HepG2 (cell line): ENCODE results near the gene FBXL12. TPM values are rescaled to one million over a fixed set of nuclear protein-coding genes. Genes with fewer than 3 reads are reported as not detected.
A peak's percentile ranks its signal among the peaks of the same experiment; 100 is the strongest.

Experiments used
- BRD4 ChIP-seq: sonication (generic); formaldehyde crosslinking; IDR thresholded peaks from 2 replicates; pipeline ENCODE4 v1.4.0; 2020; ENCODE audit warnings: missing genetic modification reagents
- GATAD1 ChIP-seq: IDR thresholded peaks from 2 replicates; pipeline ENCODE4 v1.6.1; 2016; ENCODE audit warnings: missing genetic modification reagents, missing compliant biosample characterization
- GATAD2A ChIP-seq: IDR thresholded peaks from 2 replicates; pipeline ENCODE4 v1.6.1; 2016
- IKZF4 ChIP-seq: sonication (generic); formaldehyde crosslinking; IDR thresholded peaks from 2 replicates; pipeline ENCODE4 v1.5.1; 2020; ENCODE audit warnings: borderline replicate concordance, mild to moderate bottlenecking, low read depth, missing genetic modification reagents; ENCODE audit errors: not compliant biosample characterization
- MAZ ChIP-seq, 2 experiments: sonication (generic) in 1 of 2; formaldehyde crosslinking in 1 of 2; IDR thresholded peaks; 2 replicates each; pipeline versions ENCODE4 v1.5.0 to v1.6.1; 2012 to 2020; ENCODE audit warnings: low read depth in 2 of 2, mild to moderate bottlenecking in 2 of 2, borderline replicate concordance in 1 of 2, improper control_type of control experiment in 1 of 2, low read length in 1 of 2, missing genetic modification reagents in 1 of 2, moderate library complexity in 1 of 2
- MED13 ChIP-seq: sonication (generic); formaldehyde crosslinking; IDR thresholded peaks from 2 replicates; pipeline ENCODE4 v1.5.0; 2020; ENCODE audit warnings: missing genetic modification reagents
- MIXL1 ChIP-seq: IDR thresholded peaks from 2 replicates; pipeline ENCODE4 v1.6.1; 2016
- NFATC3 ChIP-seq: sonication (generic); formaldehyde crosslinking; IDR thresholded peaks from 2 replicates; pipeline ENCODE4 v1.5.1; 2020; ENCODE audit warnings: mild to moderate bottlenecking, missing genetic modification reagents
- NFYB ChIP-seq: sonication (generic); formaldehyde crosslinking; IDR thresholded peaks from 2 replicates; pipeline ENCODE4 v1.4.0; 2020; ENCODE audit warnings: missing genetic modification reagents
- NR2F1 ChIP-seq, 2 experiments: fragments of 450-650 bp in 1 of 2; formaldehyde crosslinking in 1 of 2; IDR thresholded peaks; 2 replicates each; pipeline versions ENCODE4 v1.5.0 to v1.6.1; 2016 to 2020; ENCODE audit warnings: mild to moderate bottlenecking in 1 of 2, missing compliant biosample characterization in 1 of 2, missing genetic modification reagents in 1 of 2, moderate library complexity in 1 of 2
- ONECUT2 ChIP-seq: sonication (generic); formaldehyde crosslinking; IDR thresholded peaks from 2 replicates; pipeline ENCODE4 v1.4.0; 2020; ENCODE audit warnings: missing genetic modification reagents
- PCBP2 ChIP-seq: fragments of 200-400 bp; formaldehyde crosslinking; optimal IDR thresholded peaks from 2 replicates; pipeline ENCODE3; 2018; ENCODE audit warnings: low read length, low read depth; ENCODE audit not compliant: poor library complexity, severe bottlenecking
- POLR2AphosphoS5 ChIP-seq: IDR thresholded peaks from 2 replicates; pipeline ENCODE4 v1.6.1; 2012; ENCODE audit warnings: low read depth, low read length
- PTBP1 ChIP-seq: fragments of 200-400 bp; formaldehyde crosslinking; IDR thresholded peaks from 2 replicates; pipeline ENCODE4 v1.6.1; 2018; ENCODE audit warnings: low read length, low read depth; ENCODE audit not compliant: poor library complexity, severe bottlenecking
- TARDBP ChIP-seq: sonication (generic); formaldehyde crosslinking; IDR thresholded peaks from 2 replicates; pipeline ENCODE4 v1.8.0; 2022; ENCODE audit warnings: mild to moderate bottlenecking, missing genetic modification reagents
- TEAD3 ChIP-seq: optimal IDR thresholded peaks from 2 replicates; pipeline ENCODE3; 2016; ENCODE audit warnings: borderline replicate concordance
- YY1 ChIP-seq: IDR thresholded peaks from 2 replicates; pipeline ENCODE4 v1.6.1; 2011; ENCODE audit warnings: low read length, low read depth, moderate library complexity, mild to moderate bottlenecking; ENCODE audit not compliant: insufficient read depth, insufficient replicate concordance
- ZIK1 ChIP-seq: sonication (generic); formaldehyde crosslinking; IDR thresholded peaks from 2 replicates; pipeline ENCODE4 v1.5.0; 2020; ENCODE audit warnings: mild to moderate bottlenecking, low read depth, missing genetic modification reagents, borderline replicate concordance
- ZNF235 ChIP-seq: sonication (generic); formaldehyde crosslinking; IDR thresholded peaks from 2 replicates; pipeline ENCODE4 v1.8.1; 2023; ENCODE audit warnings: mild to moderate bottlenecking, missing genetic modification reagents, borderline replicate concordance
- ZNF3 ChIP-seq: IDR thresholded peaks from 2 replicates; pipeline ENCODE4 v1.7.0; 2017; ENCODE audit warnings: inconsistent platforms
- ZNF333 ChIP-seq: sonication (generic); formaldehyde crosslinking; IDR thresholded peaks from 2 replicates; pipeline ENCODE4 v1.4.0; 2020; ENCODE audit warnings: mild to moderate bottlenecking, missing genetic modification reagents, borderline replicate concordance
- ZNF550 ChIP-seq: sonication (generic); formaldehyde crosslinking; IDR thresholded peaks from 2 replicates; pipeline ENCODE4 v1.4.0; 2020; ENCODE audit warnings: mild to moderate bottlenecking, missing genetic modification reagents, borderline replicate concordance
- ZNF607 ChIP-seq: sonication (generic); formaldehyde crosslinking; IDR thresholded peaks from 2 replicates; pipeline ENCODE4 v1.5.1; 2020; ENCODE audit warnings: missing genetic modification reagents, mild to moderate bottlenecking, borderline replicate concordance
- ZNF703 ChIP-seq: sonication (generic); formaldehyde crosslinking; IDR thresholded peaks from 2 replicates; pipeline ENCODE4 v1.5.1; 2020; ENCODE audit warnings: missing genetic modification reagents, mild to moderate bottlenecking, moderate library complexity, borderline replicate concordance
- ZNF713 ChIP-seq: sonication (generic); formaldehyde crosslinking; IDR thresholded peaks from 2 replicates; pipeline ENCODE4 v1.4.0; 2020; ENCODE audit warnings: mild to moderate bottlenecking, missing genetic modification reagents
- ZNF788 ChIP-seq: sonication (generic); formaldehyde crosslinking; IDR thresholded peaks from 2 replicates; pipeline ENCODE4 v1.5.0; 2020; ENCODE audit warnings: mild to moderate bottlenecking, missing genetic modification reagents, borderline replicate concordance
- ZNF850 ChIP-seq: sonication (generic); formaldehyde crosslinking; conservative IDR thresholded peaks from 2 replicates; pipeline ENCODE4 v1.9.0; 2021; ENCODE audit warnings: mild to moderate bottlenecking, missing genetic modification reagents
- polyA plus RNA-seq, 8 experiments: library from polyadenylated mRNA; depleted of rRNA in 3 of 8; stranded (reverse) in 7 of 8; unstranded in 1 of 8; fragments of >200 nt; fragmentation: Illumina TruSeq in 4 of 8; extraction: Trizol in 4 of 8; gene quantifications; 2 replicates each; pipeline versions ENCODE4 v1.2.1 to v1.2.3, GENCODE V29; 2011 to 2016; ENCODE audit warnings: low read depth in 4 of 8, missing spikeins in 1 of 8, mixed read lengths in 1 of 8; ENCODE audit not compliant: insufficient read depth in 1 of 8
- total RNA-seq, 5 experiments: library from RNA; depleted of rRNA; stranded (reverse); fragments of >200 nt; fragmentation: Illumina TruSeq; extraction: Trizol; gene quantifications; 2 replicates each; pipeline ENCODE4 v1.2.3, GENCODE V29; 2016; ENCODE audit warnings: low read depth in 1 of 5
- TF ChIP-seq, protein P1 (sequence below): conservative IDR thresholded peaks from 2 replicates; pipeline ENCODE4 v1.6.1; 2018; ENCODE audit warnings: missing genetic modification reagents
- TF ChIP-seq, protein P2 (sequence below): sonication (generic); formaldehyde crosslinking; IDR thresholded peaks from 2 replicates; pipeline ENCODE4 v1.5.0; 2020; ENCODE audit warnings: missing genetic modification reagents

The FBXL12 gene
- total and polyA plus RNA-seq, 2 of the 13 experiments (the other 11 are each of a cell fraction or from before 2014, with no cell fraction given) = 20.4 to 23.1 TPM

DNA sequence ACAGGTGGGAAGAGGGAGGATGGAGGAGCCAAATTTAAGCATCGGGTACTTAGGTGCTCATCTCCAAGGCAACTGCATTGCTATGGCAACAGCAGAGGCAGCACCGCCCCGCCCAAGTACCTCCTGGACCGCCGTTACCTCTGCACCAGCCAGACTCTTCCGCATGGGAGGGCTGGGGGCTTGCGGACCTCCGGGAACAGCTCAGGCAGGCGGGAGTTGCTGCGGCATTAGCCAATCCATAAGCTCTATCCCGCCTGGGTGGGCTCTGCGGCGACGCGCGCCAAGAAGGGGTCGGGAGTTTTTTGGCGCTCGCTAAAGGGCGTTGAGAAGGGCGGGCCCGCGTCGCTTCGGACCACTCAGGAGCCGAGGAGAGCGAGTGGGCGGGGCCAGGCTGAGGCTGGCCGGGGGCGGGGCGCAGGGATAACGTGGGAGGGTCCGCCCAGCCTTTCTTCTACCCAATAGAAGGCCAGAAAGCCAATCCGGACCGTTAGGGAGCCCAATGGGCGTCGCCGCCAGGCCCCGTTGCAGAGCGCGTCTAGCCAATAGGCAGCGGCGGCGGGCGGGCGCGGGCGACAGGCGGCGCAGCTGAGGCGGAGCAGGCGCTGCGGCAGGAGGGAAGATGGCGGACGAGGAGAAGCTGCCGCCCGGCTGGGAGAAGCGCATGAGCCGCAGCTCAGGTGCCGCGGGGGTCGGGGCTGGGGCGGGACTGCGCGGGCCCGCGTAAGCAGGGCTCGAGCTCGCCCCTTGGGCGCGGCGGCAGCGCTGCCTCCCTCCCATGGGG is 16.0 kb upstream of the FBXL12 start, which contains the start of gene PIN1 (continued):
- TF ChIP-seq IKZF4 (CRISPR knock-in tag) = no peak
- TF ChIP-seq TARDBP = no peak
- no peak for TF ChIP-seq ZNF550 (CRISPR knock-in tag)
- no peak for TF ChIP-seq ZNF703 (CRISPR knock-in tag)
- no peak for TF ChIP-seq ONECUT2 (CRISPR knock-in tag)
- TF ChIP-seq POLR2AphosphoS5 = 0 out of 2 replicates have a peak, but pooled peaks have one; percentile 31
- no peak for TF ChIP-seq ZNF607 (CRISPR knock-in tag)
- TF ChIP-seq ZNF850 (CRISPR knock-in tag) = no peak
- TF ChIP-seq ZNF713 (CRISPR knock-in tag) = no peak
- TF ChIP-seq NFATC3 (CRISPR knock-in tag) = no peak
- no peak for TF ChIP-seq ZIK1 (CRISPR knock-in tag)
- no peak for TF ChIP-seq ZNF333 (CRISPR knock-in tag)
- TF ChIP-seq BRD4 (CRISPR knock-in tag) = no peak
- TF ChIP-seq, protein P1, sequence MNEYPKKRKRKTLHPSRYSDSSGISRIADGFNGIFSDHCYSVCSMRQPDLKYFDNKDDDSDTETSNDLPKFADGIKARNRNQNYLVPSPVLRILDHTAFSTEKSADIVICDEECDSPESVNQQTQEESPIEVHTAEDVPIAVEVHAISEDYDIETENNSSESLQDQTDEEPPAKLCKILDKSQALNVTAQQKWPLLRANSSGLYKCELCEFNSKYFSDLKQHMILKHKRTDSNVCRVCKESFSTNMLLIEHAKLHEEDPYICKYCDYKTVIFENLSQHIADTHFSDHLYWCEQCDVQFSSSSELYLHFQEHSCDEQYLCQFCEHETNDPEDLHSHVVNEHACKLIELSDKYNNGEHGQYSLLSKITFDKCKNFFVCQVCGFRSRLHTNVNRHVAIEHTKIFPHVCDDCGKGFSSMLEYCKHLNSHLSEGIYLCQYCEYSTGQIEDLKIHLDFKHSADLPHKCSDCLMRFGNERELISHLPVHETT (CRISPR knock-in tag) = no peak
- TF ChIP-seq NR2F1 (CRISPR knock-in tag; IDR thresholded peaks at IDR 0.05) = no peak
- TF ChIP-seq ZNF788 (CRISPR knock-in tag) = no peak
- TF ChIP-seq PCBP2 = no peak
- TF ChIP-seq, protein P2, sequence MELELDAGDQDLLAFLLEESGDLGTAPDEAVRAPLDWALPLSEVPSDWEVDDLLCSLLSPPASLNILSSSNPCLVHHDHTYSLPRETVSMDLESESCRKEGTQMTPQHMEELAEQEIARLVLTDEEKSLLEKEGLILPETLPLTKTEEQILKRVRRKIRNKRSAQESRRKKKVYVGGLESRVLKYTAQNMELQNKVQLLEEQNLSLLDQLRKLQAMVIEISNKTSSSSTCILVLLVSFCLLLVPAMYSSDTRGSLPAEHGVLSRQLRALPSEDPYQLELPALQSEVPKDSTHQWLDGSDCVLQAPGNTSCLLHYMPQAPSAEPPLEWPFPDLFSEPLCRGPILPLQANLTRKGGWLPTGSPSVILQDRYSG (CRISPR knock-in tag) = no peak
- no peak for TF ChIP-seq ZNF3 (CRISPR knock-in tag)
- peak; percentile 74 for TF ChIP-seq GATAD1 (CRISPR knock-in tag)
- TF ChIP-seq YY1 = peak; percentile 95
- peak; percentile 96 for TF ChIP-seq NFYB (CRISPR knock-in tag)
- 0 out of 2 replicates have a peak, but pooled peaks have one; percentile 9 for TF ChIP-seq MAZ (IDR thresholded peaks at IDR 0.05; ENCODE audit: borderline replicate concordance, low read depth, low read length)
- TF ChIP-seq MAZ (CRISPR knock-in tag; IDR thresholded peaks at IDR 0.05; ENCODE audit: low read depth) = no peak
- TF ChIP-seq MIXL1 (CRISPR knock-in tag) = peak; percentile 22; the same call in 1 of the 2 replicates
- no peak for TF ChIP-seq MED13 (CRISPR knock-in tag)
- 0 out of 2 replicates have a peak, but pooled peaks have one; percentile 44 for TF ChIP-seq ZNF235
- no peak for TF ChIP-seq TEAD3 (CRISPR knock-in tag)
- TF ChIP-seq PTBP1 = no peak
- TF ChIP-seq GATAD2A (CRISPR knock-in tag) = no peak
